Stomach (tissue), 9 donors: ENCODE data around the gene TNFRSF25. TPM values are rescaled to one million over a fixed set of nuclear protein-coding genes. Genes with fewer than 3 reads are reported as not detected.
A peak's percentile ranks its signal among the peaks of the same experiment; 100 is the strongest.

Experiments used
- DNase-seq, 2 donors: peaks; one replicate each; pipeline versions ENCODE4 v3.0.0 to v3.0.0-alpha.2; 2013 to 2019
- H3K27ac ChIP-seq, 5 donors: fragments of 200-600 bp in 4 of 5; sonication (generic) in 4 of 5; one replicate each; pipeline ENCODE4 v1.5.1; 2013 to 2019; ENCODE audit warnings: mild to moderate bottlenecking in 1 of 5, moderate library complexity in 1 of 5
- H3K27me3 ChIP-seq, 3 donors: fragments of 200-600 bp; sonication (generic); one replicate each; pipeline ENCODE4 v1.5.1; 2017 to 2019; ENCODE audit warnings: mixed run types in 1 of 3
- H3K36me3 ChIP-seq, 4 donors: fragments of 200-600 bp; sonication (generic); 1 replicate in 3 of 4; 2 replicates in 1 of 4; pipeline ENCODE4 v1.5.1; 2016 to 2019
- H3K4me1 ChIP-seq, 4 donors: fragments of 200-600 bp; sonication (generic); one replicate each; pipeline ENCODE4 v1.5.1; 2016 to 2019
- H3K4me3 ChIP-seq, 4 donors: fragments of 200-600 bp; sonication (generic) in 3 of 4; one replicate each; pipeline ENCODE4 v1.5.1; 2016 to 2019; ENCODE audit warnings: mild to moderate bottlenecking in 1 of 4
- H3K9me3 ChIP-seq, 4 donors: fragments of 200-600 bp; sonication (generic); one replicate each; pipeline ENCODE4 v1.5.1; 2016 to 2019
- CTCF ChIP-seq, 7 experiments: fragments of 450-650 bp in 4 of 7; fragments of 200-600 bp in 3 of 7; sonication (generic) in 3 of 7; IDR thresholded peaks; one replicate each; pipeline ENCODE4 v1.5.1; 2016 to 2019; ENCODE audit warnings: antibody characterized with exemption in 7 of 7, control low read depth in 2 of 7, mild to moderate bottlenecking in 1 of 7
- EP300 ChIP-seq: sonication (generic); formaldehyde crosslinking; IDR thresholded peaks from one replicate; pipeline ENCODE4 v1.6.1; 2017; ENCODE audit warnings: antibody characterized with exemption
- POLR2A ChIP-seq, 4 donors: fragments of 450-650 bp; IDR thresholded peaks; one replicate each; pipeline ENCODE4 v1.6.1; 2016; ENCODE audit warnings: antibody characterized with exemption in 4 of 4, control low read depth in 2 of 4, mild to moderate bottlenecking in 1 of 4, moderate library complexity in 1 of 4
- POLR2AphosphoS5 ChIP-seq, 3 donors: sonication (generic); formaldehyde crosslinking; IDR thresholded peaks; one replicate each; pipeline ENCODE4 v1.6.1; 2016; ENCODE audit warnings: antibody characterized with exemption in 3 of 3
- WGBS, 5 donors: extraction: QIAGEN DNeasy Blood & Tissue Kit in 3 of 5; methylation state at CpG; one replicate each; pipeline versions ENCODE4 v1.1.5 to v1.1.7; 2013 to 2018; 5-methylcytosine and 5-hydroxymethylcytosine counted together
- intact Hi-C: fragments of 100-400 bp; cut with DNase I; formaldehyde crosslinking; loops from one replicate; pipeline ENCODE4 v1.15.1; 2023; ENCODE audit warnings: low total_unique reads
- polyA plus RNA-seq, 3 donors: library from polyadenylated mRNA; stranded (reverse); fragments of 200-250 nt; gene quantifications; one replicate each; pipeline ENCODE4 v1.2.3, GENCODE V29; 2013
- total RNA-seq, 5 donors: library from RNA; depleted of rRNA; stranded (reverse); fragments of >200 nt; gene quantifications; one replicate each; pipeline versions ENCODE4 v1.1.0 to v1.2.3, GENCODE V29; 2014 to 2016
- donor health status: healthy with polysubstance abuse.
- donor health status: Bipolar disorder and iron deficiency.
- donor health status: healthy.

The TNFRSF25 gene
- total and polyA plus RNA-seq, 8 donors, result 2.7 to 215 (median 15.2) TPM

- intact Hi-C loops, result no loop called here
- Histone ChIP-seq H3K4me1 (peaks cover under 1 to 9% (median 3%) of the 10 kb centered on the region in 4 donors), H3K27ac (no peak overlapping the region), H3K27me3 (peaks cover 0 to 55% (median 7%) of the 10 kb centered on the region in 3 donors), H3K9me3 (no peaks in the 10 kb centered on the region), H3K36me3 (no peaks in the 10 kb centered on the region), H3K4me3 (no peak overlapping the region)
- no peak for DNase-seq
- 63 to 74% (median 64%) methylated on average over 6 to 7 of the region's 7 CpGs for WGBS, 5 donors
- TF ChIP-seq EP300 (no peak), POLR2AphosphoS5 (IDR thresholded peaks at IDR 0.05) (no peak), CTCF (IDR thresholded peaks at IDR 0.05) (no peak), POLR2A (IDR thresholded peaks at IDR 0.05) (no peak)
These were observed 41.1 kb upstream of the TNFRSF25 start for GRCh38 chr1:6507037-6507428.

- intact Hi-C loops, result no loop called here
- DNase-seq, result peak in 1 of 2 donors; percentile 5
- Histone ChIP-seq H3K4me1 (peaks cover 4 to 13% (median 6%) of the 10 kb centered on the region in 4 donors), H3K36me3 (no peaks in the 10 kb centered on the region), H3K27me3 (peaks cover 0 to 59% (median 7%) of the 10 kb centered on the region in 3 donors), H3K9me3 (no peaks in the 10 kb centered on the region), H3K4me3 (no peak overlapping the region), H3K27ac (no peak overlapping the region)
- TF ChIP-seq EP300, result no peak
- no peak for TF ChIP-seq POLR2A (IDR thresholded peaks at IDR 0.05)
- TF ChIP-seq POLR2AphosphoS5 (IDR thresholded peaks at IDR 0.05), result no peak
- TF ChIP-seq CTCF (IDR thresholded peaks at IDR 0.05), result no peak
- WGBS, 5 donors, result 69 to 77% (median 72%) methylated on average over 20 to 31 of the region's 31 CpGs
These were observed 40.5 kb upstream of the TNFRSF25 start for GRCh38 chr1:6506210-6507036.

- DNase-seq, result peak in 1 of 2 donors; percentile 3
- peaks cover 0 to 59% (median 7%) of the 10 kb centered on the region in 3 donors for H3K27me3 ChIP-seq
- peaks cover 4 to 13% (median 6%) of the 10 kb centered on the region in 4 donors for H3K4me1 ChIP-seq
- no peak overlapping the region for H3K4me3 ChIP-seq
- H3K9me3 ChIP-seq, result no peaks in the 10 kb centered on the region
- WGBS, 5 donors, result 80 to 89% (median 83%) methylated on average over 20 to 31 of the region's 31 CpGs
- no peaks in the 10 kb centered on the region for H3K36me3 ChIP-seq
- no peak overlapping the region for H3K27ac ChIP-seq
- TF ChIP-seq CTCF (IDR thresholded peaks at IDR 0.05) (no peak), EP300 (no peak), POLR2A (IDR thresholded peaks at IDR 0.05) (no peak), POLR2AphosphoS5 (IDR thresholded peaks at IDR 0.05) (no peak)
- intact Hi-C loops, result no loop called here
These were observed 39.6 kb upstream of the TNFRSF25 start for GRCh38 chr1:6505367-6506209.

GRCh38 chr1:6504887-6505286, 38.9 kb upstream of the TNFRSF25 start:
- 89 to 96% (median 92%) methylated on average over 6 to 15 of the region's 15 CpGs for WGBS, 5 donors

More at GRCh38 chr1:6504887-6505286, 38.9 kb upstream of the TNFRSF25 start:
- TF ChIP-seq POLR2A (IDR thresholded peaks at IDR 0.05), result no peak
- TF ChIP-seq CTCF (IDR thresholded peaks at IDR 0.05), result no peak
- TF ChIP-seq POLR2AphosphoS5 (IDR thresholded peaks at IDR 0.05), result no peak
- no peak for TF ChIP-seq EP300
- Histone ChIP-seq H3K4me3 (no peak overlapping the region), H3K4me1 (peaks cover 4 to 13% (median 6%) of the 10 kb centered on the region in 4 donors), H3K9me3 (no peaks in the 10 kb centered on the region), H3K27ac (no peak overlapping the region), H3K27me3 (peaks cover 0 to 59% (median 7%) of the 10 kb centered on the region in 3 donors), H3K36me3 (no peaks in the 10 kb centered on the region)
- intact Hi-C loops, result no loop called here
- DNase-seq, result peak in 1 of 2 donors; percentile 0
